ENCODE results near the gene REM1. TPM values are rescaled to one million over a fixed set of nuclear protein-coding genes. Genes with fewer than 3 reads are reported as not detected.
"Not testable (repeated sequence)": the region's sequence is repeated elsewhere in the genome, so short reads cannot be mapped to it uniquely, and the experiment has no call there.

Gene REM1
- total RNA-seq, 2 donors from 2014 or later = not detected

- no peak overlapping the region for H3K4me3 Mint-ChIP-seq
- H3K9me3 ChIP-seq (ENCODE audit: control insufficient read depth, low read length, poor library complexity, severe bottlenecking) = no peaks in the 10 kb centered on the region
- H3K36me3 Mint-ChIP-seq (ENCODE audit: low read depth) = peaks cover 4% of the 10 kb centered on the region
- H3K27me3 Mint-ChIP-seq = peaks cover 42% of the 10 kb centered on the region
- H3K4me1 Mint-ChIP-seq = peaks cover 3% of the 10 kb centered on the region
- ATAC-seq = no peak
- DNase-seq = no peak
- H3K27ac Mint-ChIP-seq = no peak overlapping the region
These were observed 21.7 kb downstream of the REM1 start for GRCh38 chr20:31496761-31497295.

GRCh38 chr20:31497838-31498540 is 22.9 kb downstream of the REM1 start:
- DNase-seq = no peak
- no peaks in the 10 kb centered on the region for H3K9me3 ChIP-seq (ENCODE audit: control insufficient read depth, low read length, poor library complexity, severe bottlenecking)
- Mint-ChIP-seq H3K4me1 (peaks cover 3% of the 10 kb centered on the region), H3K4me3 (no peak overlapping the region), H3K27ac (no peak overlapping the region), H3K27me3 (peaks cover 42% of the 10 kb centered on the region), H3K36me3 (ENCODE audit: low read depth) (peaks cover 4% of the 10 kb centered on the region)
- ATAC-seq = no peak

GRCh38 chr20:31500527-31500926 is 25.4 kb downstream of the REM1 start:
- Mint-ChIP-seq H3K4me3 (no peak overlapping the region), H3K36me3 (ENCODE audit: low read depth) (peaks cover 4% of the 10 kb centered on the region), H3K4me1 (peaks cover 7% of the 10 kb centered on the region), H3K27me3 (peaks cover 49% of the 10 kb centered on the region), H3K27ac (no peak overlapping the region)
- ATAC-seq = no peak
- DNase-seq = no peak
- no peaks in the 10 kb centered on the region for H3K9me3 ChIP-seq (ENCODE audit: control insufficient read depth, low read length, poor library complexity, severe bottlenecking)

GRCh38 chr20:31502884-31503673 is 28.0 kb downstream of the REM1 start:
- not testable (repeated sequence) for H3K36me3 Mint-ChIP-seq (ENCODE audit: low read depth); H3K9me3 ChIP-seq (ENCODE audit: control insufficient read depth, low read length, poor library complexity, severe bottlenecking); H3K4me1 Mint-ChIP-seq; H3K4me3 Mint-ChIP-seq
- ATAC-seq = peak; percentile 98
- peak overlapping the region; percentile 60 for H3K27ac Mint-ChIP-seq
- peaks cover 38% of the 10 kb centered on the region for H3K27me3 Mint-ChIP-seq
- DNase-seq = peak; percentile 56 to 71 (median 65)

GRCh38 chr20:31505903-31506302 is 30.8 kb downstream of the REM1 start:
- peaks cover 7% of the 10 kb centered on the region for H3K4me1 Mint-ChIP-seq
- no peak overlapping the region for H3K27ac Mint-ChIP-seq
- no peak for DNase-seq

GRCh38 chr20:31508517-31509244 is 33.6 kb downstream of the REM1 start:
- Mint-ChIP-seq H3K4me3 (no peak overlapping the region), H3K36me3 (ENCODE audit: low read depth) (no peaks in the 10 kb centered on the region), H3K4me1 (peaks cover 2% of the 10 kb centered on the region)

More at GRCh38 chr20:31505903-31506302, 30.8 kb downstream of the REM1 start:
- H3K27me3 Mint-ChIP-seq = peaks cover 28% of the 10 kb centered on the region
- H3K36me3 Mint-ChIP-seq (ENCODE audit: low read depth) = no peaks in the 10 kb centered on the region
- no peaks in the 10 kb centered on the region for H3K9me3 ChIP-seq (ENCODE audit: control insufficient read depth, low read length, poor library complexity, severe bottlenecking)
- H3K4me3 Mint-ChIP-seq = no peak overlapping the region
- ATAC-seq = no peak

GRCh38 chr20:31514154-31515071 is 39.3 kb downstream of the REM1 start, which contains the start of gene HM13:
HM13 (plus strand) TSS chr20:31514442; CDS start chr20:31514552, 110 bp downstream.
- Mint-ChIP-seq H3K4me1 (peaks cover 7% of the 10 kb centered on the region), H3K36me3 (ENCODE audit: low read depth) (no peaks in the 10 kb centered on the region), H3K4me3 (no peak within 1 kb of the TSS), H3K27ac (no peak within 1 kb of the TSS), H3K27me3 (no peaks in the 10 kb centered on the region)
- DNase-seq (peak; percentile 82 to 88 (median 84)), ATAC-seq (peak; percentile 86)
- H3K9me3 ChIP-seq (ENCODE audit: control insufficient read depth, low read length, poor library complexity, severe bottlenecking) = no peaks in the 10 kb centered on the region

More at GRCh38 chr20:31508517-31509244, 33.6 kb downstream of the REM1 start:
- H3K27ac Mint-ChIP-seq = no peak overlapping the region
- no peak for DNase-seq
- ATAC-seq = no peak
- H3K27me3 Mint-ChIP-seq = peaks cover 25% of the 10 kb centered on the region
- no peaks in the 10 kb centered on the region for H3K9me3 ChIP-seq (ENCODE audit: control insufficient read depth, low read length, poor library complexity, severe bottlenecking)

GRCh38 chr20:31515072-31515774 is 40.1 kb downstream of the REM1 start:
- H3K9me3 ChIP-seq (ENCODE audit: control insufficient read depth, low read length, poor library complexity, severe bottlenecking) = no peaks in the 10 kb centered on the region
- no peaks in the 10 kb centered on the region for H3K27me3 Mint-ChIP-seq
- H3K4me1 Mint-ChIP-seq = peaks cover 12% of the 10 kb centered on the region
- H3K36me3 Mint-ChIP-seq (ENCODE audit: low read depth) = no peaks in the 10 kb centered on the region
- H3K27ac Mint-ChIP-seq = no peak overlapping the region
- H3K4me3 Mint-ChIP-seq = no peak overlapping the region
- no peak for ATAC-seq
- no peak for DNase-seq

GRCh38 chr20:31515775-31516107 is 40.7 kb downstream of the REM1 start:
- ATAC-seq (no peak), DNase-seq (no peak)
- H3K27me3 Mint-ChIP-seq = no peaks in the 10 kb centered on the region
- H3K9me3 ChIP-seq (ENCODE audit: control insufficient read depth, low read length, poor library complexity, severe bottlenecking) = no peaks in the 10 kb centered on the region
- no peak overlapping the region for H3K27ac Mint-ChIP-seq
- no peak overlapping the region for H3K4me3 Mint-ChIP-seq
- peaks cover 14% of the 10 kb centered on the region for H3K4me1 Mint-ChIP-seq
- H3K36me3 Mint-ChIP-seq (ENCODE audit: low read depth) = no peaks in the 10 kb centered on the region

- no peak for ATAC-seq
- no peaks in the 10 kb centered on the region for H3K9me3 ChIP-seq (ENCODE audit: control insufficient read depth, low read length, poor library complexity, severe bottlenecking)
- Mint-ChIP-seq H3K4me1 (peaks cover 15% of the 10 kb centered on the region), H3K4me3 (no peak overlapping the region), H3K27ac (no peak overlapping the region), H3K36me3 (ENCODE audit: low read depth) (no peaks in the 10 kb centered on the region), H3K27me3 (no peaks in the 10 kb centered on the region)
- no peak for DNase-seq
These were observed 41.1 kb downstream of the REM1 start for GRCh38 chr20:31516166-31516565.

GRCh38 chr20:31516651-31517050 is 41.6 kb downstream of the REM1 start:
- Mint-ChIP-seq H3K36me3 (ENCODE audit: low read depth) (no peaks in the 10 kb centered on the region), H3K4me1 (peaks cover 17% of the 10 kb centered on the region), H3K4me3 (no peak overlapping the region), H3K27me3 (no peaks in the 10 kb centered on the region), H3K27ac (no peak overlapping the region)
- DNase-seq (no peak), ATAC-seq (peak; percentile 19)
- H3K9me3 ChIP-seq (ENCODE audit: control insufficient read depth, low read length, poor library complexity, severe bottlenecking) = no peaks in the 10 kb centered on the region

GRCh38 chr20:31517373-31517772 is 42.3 kb downstream of the REM1 start:
- ATAC-seq (no peak), DNase-seq (no peak)
- Mint-ChIP-seq H3K4me3 (no peak overlapping the region), H3K27me3 (no peaks in the 10 kb centered on the region), H3K36me3 (ENCODE audit: low read depth) (no peaks in the 10 kb centered on the region), H3K4me1 (peaks cover 17% of the 10 kb centered on the region), H3K27ac (no peak overlapping the region)
- no peaks in the 10 kb centered on the region for H3K9me3 ChIP-seq (ENCODE audit: control insufficient read depth, low read length, poor library complexity, severe bottlenecking)
